Effector memory CD4-positive, alpha-beta T cell (primary cell): ENCODE measurements around the gene GNG12.

Experiments used
- DNase-seq, 3 donors: peaks; one replicate each; pipeline ENCODE4 v3.0.0-alpha.2; 2020
- H3K27ac ChIP-seq: 2 replicates; pipeline ENCODE4 v1.7.0; 2013; ENCODE audit warnings: mild to moderate bottlenecking, low read length, moderate library complexity; ENCODE audit not compliant: insufficient read depth, poor library complexity, severe bottlenecking
- H3K27me3 ChIP-seq: replicated peaks from 2 replicates; pipeline ENCODE4 v1.7.0; 2013; ENCODE audit warnings: mild to moderate bottlenecking, low read length; ENCODE audit not compliant: insufficient read depth, control insufficient read depth, poor library complexity, severe bottlenecking
- H3K36me3 ChIP-seq: 2 replicates; pipeline ENCODE4 v1.7.0; 2013; ENCODE audit warnings: mild to moderate bottlenecking, low read length, moderate library complexity; ENCODE audit not compliant: control insufficient read depth, insufficient read depth
- H3K4me1 ChIP-seq: 2 replicates; pipeline ENCODE4 v1.7.0; 2013; ENCODE audit warnings: low read length, mild to moderate bottlenecking; ENCODE audit not compliant: control insufficient read depth, insufficient read depth, poor library complexity, severe bottlenecking
- H3K4me3 ChIP-seq: 2 replicates; pipeline ENCODE4 v1.7.0; 2013; ENCODE audit warnings: low read length, low read depth, mild to moderate bottlenecking; ENCODE audit not compliant: insufficient read depth, poor library complexity, severe bottlenecking
- H3K9me3 ChIP-seq: 2 replicates; pipeline ENCODE4 v1.7.0; 2013; ENCODE audit warnings: mild to moderate bottlenecking, low read length, moderate library complexity; ENCODE audit not compliant: control insufficient read depth

GNG12 gene

DNA sequence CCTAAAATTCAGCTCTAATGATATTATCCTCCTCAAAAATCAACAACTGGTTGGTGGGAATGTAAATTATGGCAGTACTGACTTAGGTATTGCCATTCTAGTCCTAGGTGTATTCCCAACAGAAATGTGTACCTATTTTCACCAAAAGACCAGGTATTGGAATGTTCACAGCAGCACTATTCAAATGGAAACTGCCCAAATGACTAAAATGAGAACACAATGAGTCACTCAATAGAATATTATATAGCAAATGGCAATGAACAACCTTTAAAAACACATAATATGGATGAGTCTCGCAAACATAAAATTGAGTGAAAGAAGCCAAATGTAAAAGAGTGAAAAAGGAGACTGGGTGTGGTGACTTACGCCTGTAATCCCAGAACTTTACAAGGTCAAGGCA lies 103.4 kb downstream of the GNG12 start:
- Histone ChIP-seq H3K27ac (no peak overlapping the region), H3K4me1 (no peaks in the 10 kb centered on the region)
- no peak for DNase-seq

GRCh38 chr1:67726224-67726623 lies 107.0 kb downstream of the GNG12 start:
- DNase-seq = no peak
- H3K27ac ChIP-seq = no peak overlapping the region
- no peak overlapping the region for H3K4me3 ChIP-seq
- H3K36me3 ChIP-seq = no peaks in the 10 kb centered on the region
- H3K27me3 ChIP-seq = no peaks in the 10 kb centered on the region
- no peaks in the 10 kb centered on the region for H3K9me3 ChIP-seq
- H3K4me1 ChIP-seq = no peaks in the 10 kb centered on the region

More for the DNA sequence above, 103.4 kb downstream of the GNG12 start:
- no peaks in the 10 kb centered on the region for H3K27me3 ChIP-seq
- no peaks in the 10 kb centered on the region for H3K9me3 ChIP-seq
- no peaks in the 10 kb centered on the region for H3K36me3 ChIP-seq
- no peak overlapping the region for H3K4me3 ChIP-seq

DNA sequence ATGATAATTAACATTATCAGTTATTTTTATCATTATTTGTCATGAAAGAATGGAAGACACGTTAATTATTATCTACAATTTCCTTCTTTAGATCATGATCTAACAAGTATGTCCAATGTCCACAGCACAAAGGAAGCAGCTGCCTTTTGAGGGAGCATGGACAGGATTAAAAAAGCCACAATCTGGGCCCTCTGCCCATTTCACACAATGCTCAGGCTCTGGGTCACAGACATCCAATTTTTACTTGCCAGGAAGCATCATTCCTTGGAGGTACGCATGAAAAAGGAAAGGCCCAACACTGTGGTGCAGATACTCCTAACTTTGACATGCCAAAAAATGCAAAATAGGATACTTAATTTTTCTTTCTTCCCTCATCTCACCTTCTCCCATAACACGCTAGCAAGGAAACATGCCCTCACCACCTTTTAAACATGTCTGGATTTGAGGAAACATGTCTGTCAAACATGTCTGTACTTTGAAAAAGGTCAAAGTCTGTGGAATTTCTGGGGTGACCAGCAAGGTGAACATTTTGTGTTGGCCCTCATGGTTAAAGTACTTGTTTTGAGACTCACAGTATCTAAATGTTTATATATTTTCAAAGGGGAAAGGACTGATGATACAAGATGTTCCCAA lies 108.2 kb downstream of the GNG12 start:
- H3K27me3 ChIP-seq = no peaks in the 10 kb centered on the region
- no peak overlapping the region for H3K4me3 ChIP-seq
- H3K4me1 ChIP-seq = no peaks in the 10 kb centered on the region
- no peak for DNase-seq
- H3K9me3 ChIP-seq = no peaks in the 10 kb centered on the region
- H3K27ac ChIP-seq = no peak overlapping the region
- H3K36me3 ChIP-seq = no peaks in the 10 kb centered on the region

- Histone ChIP-seq H3K36me3 (no peaks in the 10 kb centered on the region), H3K27ac (no peak overlapping the region), H3K27me3 (no peaks in the 10 kb centered on the region), H3K4me1 (no peaks in the 10 kb centered on the region), H3K4me3 (no peak overlapping the region), H3K9me3 (no peaks in the 10 kb centered on the region)
- no peak for DNase-seq
These were observed 109.6 kb downstream of the GNG12 start for GRCh38 chr1:67723620-67724019.

DNA sequence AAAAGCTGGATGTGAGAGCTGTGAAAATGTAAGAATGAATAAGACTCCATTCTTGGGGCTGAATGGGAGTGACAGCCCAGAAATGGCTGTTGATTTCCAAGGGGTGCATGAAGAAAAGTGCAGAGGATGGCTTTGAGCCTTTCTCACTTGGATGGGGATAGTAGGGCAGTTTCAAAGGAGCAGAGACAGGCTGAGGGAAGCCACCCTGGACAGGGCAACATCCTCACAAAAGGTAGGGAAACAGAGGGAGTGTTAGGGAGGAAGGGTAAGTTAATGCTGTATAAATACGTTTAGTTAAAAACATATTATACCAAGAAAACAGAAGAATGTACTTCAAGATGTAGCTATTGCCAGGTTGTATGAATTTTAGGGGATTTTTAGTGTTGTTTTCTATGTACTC lies 110.1 kb downstream of the GNG12 start:
- Histone ChIP-seq H3K9me3 (no peaks in the 10 kb centered on the region), H3K27me3 (no peaks in the 10 kb centered on the region), H3K27ac (no peak overlapping the region), H3K4me1 (no peaks in the 10 kb centered on the region), H3K36me3 (no peaks in the 10 kb centered on the region), H3K4me3 (no peak overlapping the region)
- no peak for DNase-seq

DNA sequence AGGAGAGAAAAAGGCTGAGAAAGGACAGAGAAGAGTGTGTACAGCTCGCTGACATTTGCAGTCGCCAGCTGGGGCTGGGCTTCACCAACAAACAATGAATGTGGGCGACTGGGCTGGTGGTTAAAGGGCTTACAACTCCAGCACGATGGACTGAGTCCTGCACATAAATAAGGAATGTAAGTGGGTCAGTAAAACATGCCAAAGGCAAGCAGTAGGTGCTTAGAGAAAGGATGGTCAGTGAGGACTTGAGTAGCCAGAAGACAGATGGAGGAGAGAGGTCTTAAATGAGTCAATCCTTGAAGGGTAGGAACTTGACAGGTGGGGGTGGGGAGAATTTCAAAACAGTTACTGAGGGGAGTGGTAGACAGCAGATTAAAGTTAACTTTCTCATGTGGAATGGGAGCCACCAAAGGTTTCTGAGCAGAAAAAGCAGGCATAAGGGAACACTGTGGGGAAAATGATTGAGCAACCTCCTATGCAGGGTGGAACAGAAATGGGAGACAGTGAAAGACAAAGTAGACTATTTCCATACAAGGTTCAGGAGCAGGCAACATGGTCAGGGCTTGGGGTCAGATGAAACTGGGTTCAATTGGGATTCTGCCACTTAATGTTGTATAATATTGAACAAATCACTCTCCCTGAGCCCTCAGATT lies 110.8 kb downstream of the GNG12 start:
- Histone ChIP-seq H3K4me3 (no peak overlapping the region), H3K27ac (no peak overlapping the region)

DNA sequence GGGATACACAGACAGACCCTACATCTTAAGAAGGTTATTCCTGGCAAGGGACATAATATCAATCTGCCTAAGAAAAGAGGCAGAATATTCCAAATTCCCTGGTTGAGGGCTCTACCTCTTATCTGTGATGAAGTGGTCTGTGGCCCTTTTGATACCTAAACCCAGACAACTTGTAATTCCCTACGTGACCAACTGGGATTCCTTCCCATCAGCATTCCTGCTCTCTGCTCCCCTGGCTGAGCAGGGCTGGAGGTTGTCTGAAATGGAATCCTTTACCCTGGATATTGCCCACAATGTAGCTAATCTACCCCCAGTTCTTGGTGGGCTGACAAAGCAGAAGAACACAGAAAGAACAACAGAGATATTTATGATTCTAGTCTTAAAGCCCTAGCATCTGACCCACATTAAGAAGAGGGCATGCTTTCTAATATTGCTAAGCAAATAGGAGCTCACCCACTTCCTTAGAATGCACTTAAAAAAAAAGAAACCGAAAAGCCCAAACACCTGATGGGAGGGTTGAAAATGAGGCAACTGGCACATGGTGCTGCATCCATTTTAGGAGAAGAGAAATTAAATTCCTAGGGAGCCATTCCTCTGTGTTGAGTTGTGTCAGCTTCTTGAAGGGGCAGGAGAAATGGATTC lies 111.5 kb downstream of the GNG12 start:
- no peaks in the 10 kb centered on the region for H3K9me3 ChIP-seq
- H3K4me3 ChIP-seq = no peak overlapping the region
- H3K27ac ChIP-seq = no peak overlapping the region
- no peaks in the 10 kb centered on the region for H3K36me3 ChIP-seq
- no peaks in the 10 kb centered on the region for H3K4me1 ChIP-seq
- no peak for DNase-seq
- H3K27me3 ChIP-seq = no peaks in the 10 kb centered on the region

More for the DNA sequence above, 110.8 kb downstream of the GNG12 start:
- DNase-seq = no peak
- H3K4me1 ChIP-seq = no peaks in the 10 kb centered on the region
- H3K27me3 ChIP-seq = no peaks in the 10 kb centered on the region
- no peaks in the 10 kb centered on the region for H3K36me3 ChIP-seq
- no peaks in the 10 kb centered on the region for H3K9me3 ChIP-seq

- Histone ChIP-seq H3K4me1 (no peaks in the 10 kb centered on the region), H3K9me3 (no peaks in the 10 kb centered on the region), H3K4me3 (no peak overlapping the region), H3K36me3 (no peaks in the 10 kb centered on the region), H3K27me3 (no peaks in the 10 kb centered on the region), H3K27ac (no peak overlapping the region)
- no peak for DNase-seq
These were observed 112.2 kb downstream of the GNG12 start for GRCh38 chr1:67721112-67721511.

GRCh38 chr1:67719329-67720196 lies 113.7 kb downstream of the GNG12 start:
- no peak for DNase-seq
- Histone ChIP-seq H3K36me3 (no peaks in the 10 kb centered on the region), H3K4me3 (no peak overlapping the region), H3K4me1 (no peaks in the 10 kb centered on the region), H3K27ac (no peak overlapping the region), H3K9me3 (no peaks in the 10 kb centered on the region), H3K27me3 (no peaks in the 10 kb centered on the region)
